GM12865 (cell line): ENCODE data around the gene MTRR.

Source experiments
- DNase-seq: peaks from one replicate; pipeline ENCODE4 v3.0.0; 2010; ENCODE audit warnings: low read depth
- H3K4me3 ChIP-seq: 2 replicates; pipeline ENCODE4 v1.5.1; 2011; ENCODE audit warnings: mild to moderate bottlenecking, low read depth, low read length, control low read depth
- CTCF ChIP-seq: IDR thresholded peaks from 2 replicates; pipeline ENCODE4 v1.5.1; 2011; ENCODE audit warnings: low read length, control low read depth, low read depth, inconsistent platforms; ENCODE audit not compliant: insufficient read depth; ENCODE audit errors: missing control alignments

Gene MTRR

GRCh38 chr5:7947301-7947700, 78.4 kb downstream of the MTRR start:
- no peak for TF ChIP-seq CTCF
- no peak for DNase-seq
- no peak overlapping the region for H3K4me3 ChIP-seq
